ENCODE measurements around the gene PLK5.

Gene PLK5

GRCh38 chr19:1577090-1577928, 53.4 kb downstream of the PLK5 start:
- no peak for DNase-seq (ENCODE audit: low read depth)

DNA sequence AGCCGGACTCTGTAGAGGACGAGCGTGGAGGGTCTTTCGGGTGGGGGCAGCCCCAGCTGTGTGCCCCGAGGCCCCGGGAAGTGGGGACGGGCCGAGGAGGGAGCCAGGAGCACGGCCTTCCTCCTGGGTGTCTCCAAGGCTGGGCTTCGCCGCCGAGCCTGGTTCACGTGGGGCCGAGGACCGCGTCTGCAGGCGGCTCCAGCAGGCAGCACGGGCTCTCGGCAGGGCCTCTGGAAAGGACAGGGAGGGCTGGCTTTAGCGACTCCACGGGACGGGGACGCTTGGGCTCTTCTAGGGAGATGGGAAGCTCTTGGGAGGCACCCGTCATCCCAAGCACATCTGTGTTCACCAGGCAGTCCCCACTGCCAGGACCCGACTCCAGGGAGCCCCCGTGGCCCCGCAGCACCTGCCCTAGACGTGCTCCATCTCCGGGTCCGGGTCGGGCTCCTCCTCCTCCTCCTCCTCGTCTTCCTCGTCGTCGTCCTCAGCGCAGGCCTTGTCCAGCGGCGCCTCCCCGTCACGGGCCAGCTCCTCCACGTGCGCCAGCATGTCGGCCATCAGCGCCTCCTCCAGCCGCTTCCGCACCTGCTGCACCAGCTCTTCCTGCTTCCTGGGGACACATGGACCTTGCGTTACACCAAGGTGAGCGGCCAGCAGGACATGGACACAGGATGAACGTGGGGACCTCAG, 54.2 kb downstream of the PLK5 start:
- DNase-seq (ENCODE audit: low read depth): no peak

GRCh38 chr19:1579222-1579621, 55.3 kb downstream of the PLK5 start:
- no peak for DNase-seq (ENCODE audit: low read depth)

- DNase-seq (ENCODE audit: low read depth): no peak
Measured at GRCh38 chr19:1580382-1580781, 56.5 kb downstream of the PLK5 start.

DNA sequence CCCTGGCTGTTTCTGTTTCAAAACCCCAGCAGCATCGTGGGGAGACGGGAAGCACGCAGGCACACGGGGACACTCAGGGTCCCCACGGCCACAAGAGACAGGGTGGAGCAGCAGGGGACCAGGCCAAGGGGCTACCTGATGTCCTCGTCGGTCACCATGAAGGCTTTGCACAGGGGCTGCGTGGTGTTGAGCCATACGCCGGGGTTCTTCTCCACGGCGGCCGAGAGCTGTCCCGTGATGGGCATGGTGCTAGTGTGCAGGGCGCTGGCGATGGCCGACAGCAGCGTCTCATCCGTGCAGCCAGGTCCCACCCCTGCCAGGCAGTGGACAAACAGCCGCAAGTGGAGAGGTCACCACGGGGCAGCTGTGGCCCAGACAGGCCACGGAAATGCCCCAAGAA, 57.1 kb downstream of the PLK5 start:
- DNase-seq (ENCODE audit: low read depth): no peak

- no peak for DNase-seq (ENCODE audit: low read depth)
Measured at GRCh38 chr19:1582201-1582600, 58.3 kb downstream of the PLK5 start.

GRCh38 chr19:1584500-1585242, 60.8 kb downstream of the PLK5 start:
- no peak for DNase-seq (ENCODE audit: low read depth)

GRCh38 chr19:1585243-1585580, 61.3 kb downstream of the PLK5 start:
- no peak for DNase-seq (ENCODE audit: low read depth)

Data from stimulated activated CD8-positive, alpha-beta memory T cell treated with anti-CD3 and anti-CD28 coated beads, Interleukin-4, amount 100 ng/mL, for 24 hours (primary cell).